UCSD-AML1 (cell line): ENCODE measurements around the gene BAHCC1.

Experiments
- DNase-seq: peaks from one replicate; lab custom pipeline; 2025; ENCODE audit not compliant: unreplicated experiment; lab: John Stamatoyannopoulos, UW

The BAHCC1 gene

DNA sequence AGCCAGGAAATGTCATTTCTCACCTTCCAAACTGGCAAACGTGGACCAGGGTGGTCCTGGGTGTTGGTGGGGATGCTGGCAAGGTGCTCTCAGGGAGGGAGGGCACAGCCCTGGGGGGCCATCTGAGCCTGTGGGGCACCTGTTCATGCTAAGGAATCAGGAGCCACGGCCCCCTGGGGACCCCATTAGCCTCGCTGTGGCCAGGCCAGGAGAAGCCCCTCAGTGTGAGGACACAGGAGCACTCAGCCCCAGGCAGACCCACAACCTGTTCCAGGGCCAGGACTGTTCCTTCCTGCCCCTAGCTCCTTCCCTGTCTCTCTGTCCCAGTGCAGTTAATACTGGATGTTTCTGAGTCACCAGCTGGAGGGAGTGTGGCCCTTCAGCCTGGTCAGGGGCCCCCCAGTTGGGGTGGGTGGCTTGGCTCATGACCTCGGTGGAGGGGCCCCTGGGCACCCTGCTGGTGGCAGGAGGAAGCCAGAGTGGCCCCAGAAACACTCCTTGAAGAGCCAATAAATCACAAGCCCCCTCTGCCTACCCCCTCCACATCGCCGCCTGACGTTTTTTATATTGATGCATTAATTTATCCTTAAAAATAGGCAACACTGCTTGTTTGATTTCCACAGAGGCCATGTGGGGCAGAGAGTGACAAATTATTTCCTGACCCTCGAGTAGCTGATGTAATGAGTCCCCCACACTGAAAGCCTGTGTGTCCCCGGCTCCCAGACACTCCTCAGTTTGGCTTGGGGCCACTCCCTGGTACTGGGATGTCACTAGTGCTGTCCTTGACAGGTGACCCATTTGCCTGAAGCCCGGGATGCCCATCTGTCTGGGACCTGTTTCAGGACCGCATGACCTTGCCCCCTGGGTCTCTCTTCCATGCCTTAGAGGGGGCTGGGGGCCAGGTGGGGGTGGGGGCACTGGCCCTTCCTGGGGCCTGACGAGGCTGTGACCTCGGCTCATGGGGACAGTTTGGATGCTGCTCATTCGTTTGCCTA is 95.0 kb downstream of the BAHCC1 start:
- no peak for DNase-seq

DNA sequence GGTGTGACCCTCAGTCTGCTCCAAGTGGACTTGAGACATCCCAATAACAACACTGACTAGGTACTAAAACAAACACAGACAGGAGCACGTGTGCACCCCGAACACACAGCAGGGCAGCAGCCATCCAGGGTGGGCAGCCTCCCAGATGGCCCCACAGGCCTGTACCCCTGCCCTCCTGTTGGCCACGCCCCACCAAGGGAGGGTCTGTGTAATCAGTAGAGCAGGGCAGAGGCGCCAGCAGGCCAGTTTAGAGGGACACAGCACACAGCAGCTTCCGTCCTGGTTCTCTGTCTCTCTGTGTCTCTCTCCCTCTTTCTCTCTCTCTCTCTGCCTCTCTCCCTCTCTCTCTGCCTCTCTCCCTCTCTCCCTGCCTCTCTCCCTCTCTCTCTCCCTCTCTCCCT is 95.9 kb downstream of the BAHCC1 start:
- no peak for DNase-seq

DNA sequence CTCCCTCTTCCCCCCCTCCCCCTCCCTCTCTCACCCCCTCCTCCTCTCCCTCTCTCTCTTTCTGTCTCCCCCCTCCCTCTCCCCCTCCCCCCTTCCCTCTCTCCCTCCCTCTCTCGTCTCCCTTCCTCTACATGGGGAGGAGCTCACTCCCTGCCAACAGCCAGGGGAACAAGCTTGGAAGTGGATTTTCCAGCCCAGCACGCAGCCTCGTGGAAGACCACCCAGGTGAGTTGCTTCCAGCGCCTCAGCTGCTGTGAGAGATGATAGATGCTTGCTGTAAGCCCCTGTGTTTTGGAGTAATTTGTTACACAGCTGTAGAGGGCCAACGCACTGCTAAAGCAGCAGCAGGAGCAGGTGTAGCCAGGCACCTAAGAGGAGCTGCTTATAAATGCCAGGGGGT is 96.5 kb downstream of the BAHCC1 start:
- no peak for DNase-seq

DNA sequence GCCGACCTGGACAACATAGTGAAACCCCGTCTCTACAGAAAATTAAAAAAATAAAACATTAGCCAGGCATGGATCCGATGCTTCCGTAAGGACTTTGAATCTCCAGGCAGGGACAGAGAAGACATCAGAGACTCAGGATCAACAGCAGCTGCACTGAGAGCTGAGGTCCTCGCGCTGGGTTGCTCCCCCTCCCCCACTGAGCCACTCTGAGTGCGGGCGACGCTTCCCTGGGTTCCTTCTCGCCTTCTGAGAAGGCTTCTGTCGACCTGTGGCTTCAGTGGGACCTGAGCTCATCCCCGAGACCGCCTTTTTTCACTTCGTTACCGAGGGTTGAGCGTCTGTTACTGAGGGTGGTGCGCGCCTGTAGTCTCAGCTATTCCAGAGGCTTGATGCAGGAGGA is 96.9 kb downstream of the BAHCC1 start:
- no peak for DNase-seq

DNA sequence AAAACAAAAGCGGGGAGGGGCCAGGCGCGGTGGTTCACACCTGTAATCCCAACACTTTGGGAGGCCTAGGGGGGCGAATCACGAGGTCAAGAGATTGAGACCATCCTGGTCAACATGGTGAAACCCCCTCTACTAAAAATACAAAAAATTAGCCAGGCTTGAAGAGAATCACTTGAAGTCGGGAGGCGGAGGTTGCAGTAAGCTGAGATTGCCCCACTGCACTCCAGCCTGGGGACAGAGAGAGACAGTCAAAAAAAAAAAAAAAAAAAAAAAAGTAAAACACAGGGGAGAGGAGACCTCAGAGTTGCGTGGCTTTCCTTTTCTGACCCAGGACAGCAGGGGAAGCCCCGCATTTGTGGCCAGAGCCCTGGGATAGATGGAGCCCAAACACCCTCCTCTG is 97.4 kb downstream of the BAHCC1 start:
- DNase-seq, result no peak

DNA sequence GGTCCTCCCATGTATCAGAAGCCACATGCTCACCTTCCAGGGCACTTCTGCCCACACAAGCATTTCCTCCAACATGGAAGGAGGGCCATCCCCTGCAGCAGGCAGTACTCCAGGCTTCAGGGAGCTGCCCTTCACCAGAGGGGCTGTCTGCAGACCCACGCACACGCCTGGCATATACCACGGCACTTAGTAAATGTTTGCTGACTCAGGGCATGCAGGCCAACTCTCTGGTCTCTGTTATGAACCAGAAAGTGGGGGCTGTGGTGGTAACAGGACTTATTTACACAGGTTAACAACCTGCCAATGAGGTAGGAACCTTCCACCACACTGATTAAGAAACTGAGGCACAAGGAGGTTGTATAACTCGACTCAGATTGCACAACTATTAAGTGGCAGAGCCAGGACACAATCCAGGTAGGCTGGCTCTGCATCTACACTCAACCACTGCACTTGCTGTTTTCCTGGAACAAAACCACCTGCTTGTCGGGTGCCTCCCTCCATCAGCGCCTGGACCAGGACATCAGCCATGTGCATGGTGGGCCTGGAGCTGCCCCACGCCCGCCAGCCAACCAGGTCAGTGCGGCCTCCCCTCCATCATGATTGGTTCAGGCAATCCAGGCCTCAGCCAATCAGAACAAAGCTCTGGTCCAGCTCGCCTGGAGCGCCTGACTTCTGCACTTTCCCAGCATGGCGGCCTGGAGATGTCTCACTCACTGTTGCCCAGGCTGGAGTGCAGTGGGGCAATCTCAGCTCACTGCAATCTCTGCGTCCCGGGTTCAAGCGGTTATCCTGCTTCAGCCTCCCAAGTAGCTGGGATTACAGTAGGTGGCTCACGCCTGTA is 98.2 kb downstream of the BAHCC1 start:
- no peak for DNase-seq

DNA sequence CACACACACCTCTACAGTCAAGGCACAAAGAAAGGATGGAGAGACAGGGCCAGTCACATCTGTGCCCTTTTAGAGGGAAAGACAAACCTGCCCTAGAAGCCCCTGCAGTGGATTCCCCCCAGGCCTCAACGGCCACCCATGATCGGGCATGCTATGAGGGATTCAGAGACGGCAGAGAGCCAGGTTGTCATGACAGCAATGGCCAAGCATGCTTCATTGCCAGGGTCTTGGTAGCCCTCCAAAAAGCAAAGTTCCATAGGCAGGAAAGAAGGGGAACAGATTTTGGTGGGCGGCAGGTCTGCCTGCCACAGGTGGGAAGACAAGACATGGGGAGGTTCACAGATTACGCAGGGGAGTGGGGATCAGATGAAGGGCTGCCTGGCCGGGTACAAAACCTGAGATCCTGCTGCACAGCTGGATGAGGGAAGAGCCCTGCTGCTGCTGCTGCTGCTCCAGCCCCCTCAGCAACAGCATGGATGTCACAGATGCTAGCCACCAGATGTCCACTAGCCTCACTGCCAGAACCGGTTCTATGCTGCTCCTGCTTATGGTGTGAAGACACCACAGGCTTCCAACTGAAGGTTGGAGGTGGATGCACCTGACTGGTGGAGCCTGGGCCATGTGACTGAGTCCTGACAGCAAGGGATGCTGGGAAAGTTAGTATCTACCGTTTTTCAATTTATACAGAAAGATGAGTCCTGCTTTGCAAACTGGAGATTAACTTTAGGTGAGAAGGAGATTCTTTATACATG is 99.5 kb downstream of the BAHCC1 start:
- no peak for DNase-seq

DNA sequence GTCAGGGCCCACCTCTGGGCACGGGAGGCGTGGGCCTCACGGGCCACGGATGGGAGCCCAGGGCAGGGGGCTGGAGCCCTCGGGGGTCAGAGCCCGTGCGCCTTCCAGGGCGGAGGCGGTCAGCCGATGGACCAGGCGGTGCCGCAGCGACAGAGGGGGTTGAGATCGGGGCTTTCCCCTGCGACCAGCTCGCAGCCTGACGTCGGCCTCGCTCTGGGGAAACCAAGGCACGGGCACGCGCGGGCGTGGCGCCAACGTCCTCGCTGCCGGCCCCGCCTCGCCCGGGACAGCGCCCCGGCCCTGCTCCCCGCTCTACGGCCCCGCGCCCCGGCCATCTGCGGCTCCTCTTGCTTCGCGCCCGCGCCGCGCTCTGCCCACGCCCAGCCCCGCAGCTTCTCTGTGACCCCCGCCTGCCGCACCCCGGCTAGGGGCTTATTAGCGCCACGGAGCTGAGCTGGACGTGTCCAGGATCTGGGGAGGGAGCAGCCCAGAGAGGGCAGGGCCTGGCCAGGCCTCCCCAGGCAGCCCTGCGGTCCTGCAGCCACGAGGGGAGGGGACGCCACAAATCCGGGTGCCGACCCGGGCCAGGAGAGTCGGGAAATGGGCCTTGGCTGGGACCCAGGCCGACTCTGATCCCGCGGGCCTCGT is 103.8 kb downstream of the BAHCC1 start:
- no peak for DNase-seq

DNA sequence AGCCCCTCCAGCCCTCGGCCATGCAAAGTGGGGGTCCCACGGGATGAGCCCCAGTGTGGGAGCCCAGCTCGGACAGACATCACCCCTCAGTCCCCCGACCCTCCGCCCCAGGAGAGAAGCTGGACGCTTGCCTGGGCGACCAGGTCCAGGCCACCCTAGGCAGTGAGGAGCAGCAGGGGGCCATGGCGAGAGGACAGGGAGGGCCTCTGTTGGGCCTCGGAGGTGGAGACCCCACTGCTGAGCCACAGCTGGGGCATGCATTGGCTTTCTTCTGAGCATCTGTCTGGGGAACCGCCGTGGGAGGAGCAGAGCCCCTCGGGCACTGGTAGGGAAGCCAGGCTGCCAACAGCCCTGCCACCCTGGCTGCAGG is 104.3 kb downstream of the BAHCC1 start:
- no peak for DNase-seq

DNA sequence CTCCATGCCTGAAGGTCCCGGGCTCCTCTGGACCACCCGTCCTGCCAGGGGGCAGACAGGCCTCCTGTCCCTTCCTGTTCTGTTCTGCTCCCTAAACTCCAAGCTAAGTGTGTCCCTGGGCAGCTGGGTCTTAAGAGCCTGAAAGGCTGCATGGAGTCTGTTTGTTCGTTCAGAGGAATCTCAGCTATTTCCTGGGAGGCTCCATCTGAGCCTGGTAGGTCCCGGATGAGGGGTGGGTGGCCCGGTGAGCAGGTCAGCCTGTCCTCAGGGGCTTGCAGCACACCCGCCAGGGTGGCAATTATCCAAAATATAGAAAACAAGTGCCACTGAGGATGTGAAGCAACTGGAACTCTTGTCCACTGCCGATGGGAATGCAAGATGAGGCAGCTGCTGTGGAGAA is 104.8 kb downstream of the BAHCC1 start:
- no peak for DNase-seq

DNA sequence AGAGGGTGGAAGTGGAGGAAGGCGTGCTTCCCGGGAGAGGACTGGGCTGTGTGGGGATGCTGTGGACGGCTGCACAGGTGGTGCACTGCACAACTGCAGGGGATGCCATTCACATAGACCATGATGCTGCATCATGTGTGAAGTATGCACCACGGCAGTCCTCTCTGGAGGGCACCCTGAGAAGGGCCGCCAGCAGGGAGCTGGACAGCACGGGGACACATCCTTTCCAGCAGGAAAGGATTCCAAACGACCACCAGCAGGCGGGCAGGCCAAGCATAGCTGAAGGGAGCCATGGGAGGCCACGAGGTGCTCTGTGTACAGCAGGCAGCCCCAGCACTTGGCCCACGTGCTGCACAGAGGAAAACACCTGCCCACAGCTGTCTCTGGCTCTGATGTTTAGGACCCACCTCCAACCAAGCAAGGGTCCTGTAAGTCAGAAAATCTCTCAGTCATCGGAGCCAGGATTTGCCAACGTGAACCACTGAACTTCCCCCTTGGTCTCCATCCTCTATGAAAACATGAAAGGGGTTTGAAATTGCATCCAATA is 107.3 kb downstream of the BAHCC1 start:
- DNase-seq, result no peak

DNA sequence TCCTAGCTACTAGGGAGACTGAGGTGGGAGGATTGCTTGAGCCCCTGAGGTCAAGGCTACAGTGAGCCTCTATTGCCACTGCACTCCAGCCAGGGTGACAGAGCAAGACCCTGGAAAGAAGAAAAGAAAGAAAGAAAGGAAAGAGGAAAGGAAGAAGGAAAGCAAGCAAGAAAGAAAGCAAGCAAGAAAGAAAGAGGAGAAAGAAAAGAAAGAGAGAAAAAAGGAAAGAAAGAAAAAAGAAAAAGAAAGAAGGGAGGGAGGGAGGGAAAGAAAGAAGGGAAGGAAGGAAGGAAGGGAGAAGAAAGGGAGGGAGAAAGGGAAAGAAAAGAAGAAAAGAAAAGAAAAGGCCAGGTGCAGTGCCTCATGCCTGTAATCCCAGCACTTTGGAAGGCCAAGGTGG is 108.4 kb downstream of the BAHCC1 start:
- DNase-seq, result no peak

DNA sequence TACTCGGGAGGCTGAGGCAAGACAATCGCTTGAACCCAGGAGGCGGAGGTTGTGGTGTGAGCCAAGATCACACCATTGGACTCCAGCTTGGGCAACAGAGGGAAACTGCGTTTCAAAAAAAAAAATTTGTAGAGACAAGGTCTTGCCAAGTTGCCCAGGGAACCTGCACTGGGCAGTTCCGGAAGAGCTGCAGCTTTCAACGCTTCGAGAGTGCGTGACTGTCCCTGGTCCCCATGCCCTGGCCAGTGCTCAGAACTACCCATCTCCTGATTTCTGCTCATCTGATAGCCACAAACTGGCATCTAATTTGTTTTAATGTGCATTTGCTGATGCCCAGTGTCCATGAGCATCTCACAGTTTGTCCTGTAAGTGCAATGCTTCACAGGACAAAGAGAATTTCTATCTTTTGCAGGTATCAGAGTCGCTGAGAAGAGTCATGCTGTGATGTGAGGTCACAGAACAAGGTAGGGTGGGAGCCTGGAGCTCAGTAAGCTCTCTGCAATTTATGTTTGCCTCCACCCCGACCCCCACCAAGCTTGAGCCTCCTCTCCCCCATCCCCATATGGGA is 113.5 kb downstream of the BAHCC1 start:
- DNase-seq, result no peak

DNA sequence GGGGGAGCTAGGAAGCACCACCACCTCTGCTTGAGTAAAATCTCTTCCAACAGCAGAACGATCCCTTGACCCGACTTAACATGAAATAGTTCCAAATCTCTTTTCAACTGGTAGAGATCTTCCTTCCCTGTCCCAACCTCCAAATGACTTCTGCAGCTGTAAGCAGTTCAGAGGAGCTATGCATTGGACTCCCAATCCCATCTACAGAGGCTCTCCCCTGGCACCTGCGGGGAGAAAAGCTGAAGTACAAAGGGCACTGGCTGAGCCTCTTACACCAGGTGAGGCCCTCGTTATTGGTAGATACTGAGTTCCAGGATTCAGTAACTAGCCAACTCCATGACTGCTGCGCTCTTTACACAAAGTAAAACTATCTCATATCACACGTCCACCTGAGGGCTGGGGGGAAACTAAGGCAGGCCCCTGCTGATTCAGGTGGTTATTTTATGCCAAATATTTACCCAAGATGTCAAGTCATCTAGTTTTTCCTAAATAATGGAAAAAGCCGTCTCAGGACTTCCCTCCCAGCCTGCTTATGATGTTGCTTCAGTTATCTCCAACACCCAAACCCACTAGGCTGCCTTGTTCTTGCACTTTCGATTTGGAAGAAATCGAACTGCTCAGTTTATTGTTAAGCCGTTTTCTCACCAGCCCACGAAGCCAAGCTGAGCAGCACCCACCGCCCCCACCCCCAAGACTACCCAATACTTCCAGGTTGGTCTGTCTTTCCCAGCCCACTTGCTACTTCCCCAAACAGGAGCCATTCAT is 114.1 kb downstream of the BAHCC1 start:
- DNase-seq, result no peak

DNA sequence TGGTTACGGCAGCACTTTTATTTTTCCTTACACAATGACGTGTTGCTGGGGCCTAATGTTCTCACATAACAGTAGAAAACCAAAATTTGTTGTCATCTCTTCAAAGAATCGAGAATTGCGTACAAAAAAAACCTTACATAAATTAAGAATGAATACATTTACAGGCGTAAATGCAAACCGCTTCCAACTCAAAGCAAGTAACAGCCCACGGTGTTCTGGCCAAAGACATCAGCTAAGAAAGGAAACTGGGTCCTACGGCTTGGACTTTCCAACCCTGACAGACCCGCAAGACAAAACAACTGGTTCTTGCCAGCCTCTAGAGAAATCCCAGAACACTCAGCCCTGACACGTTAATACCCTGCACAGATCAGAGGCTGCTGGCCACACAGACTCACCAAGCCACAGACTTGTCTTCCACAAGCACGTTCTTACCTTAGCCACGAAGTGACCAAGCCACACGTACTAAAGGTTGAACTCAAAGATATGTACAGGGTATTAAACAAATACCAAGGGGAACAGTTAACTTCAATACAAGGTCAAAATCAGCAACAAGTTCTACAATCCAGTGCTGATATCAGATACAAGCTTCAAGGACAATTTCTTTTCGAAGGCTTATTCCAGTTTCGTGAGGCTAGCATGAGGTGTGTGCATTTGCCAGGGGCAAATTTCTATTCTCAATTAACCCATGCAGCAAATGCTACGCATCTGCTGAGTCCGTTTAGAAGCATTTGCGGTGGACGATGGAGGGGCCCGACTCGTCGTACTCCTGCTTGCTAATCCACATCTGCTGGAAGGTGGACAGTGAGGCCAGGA is 114.9 kb downstream of the BAHCC1 start:
- DNase-seq, result no peak

DNA sequence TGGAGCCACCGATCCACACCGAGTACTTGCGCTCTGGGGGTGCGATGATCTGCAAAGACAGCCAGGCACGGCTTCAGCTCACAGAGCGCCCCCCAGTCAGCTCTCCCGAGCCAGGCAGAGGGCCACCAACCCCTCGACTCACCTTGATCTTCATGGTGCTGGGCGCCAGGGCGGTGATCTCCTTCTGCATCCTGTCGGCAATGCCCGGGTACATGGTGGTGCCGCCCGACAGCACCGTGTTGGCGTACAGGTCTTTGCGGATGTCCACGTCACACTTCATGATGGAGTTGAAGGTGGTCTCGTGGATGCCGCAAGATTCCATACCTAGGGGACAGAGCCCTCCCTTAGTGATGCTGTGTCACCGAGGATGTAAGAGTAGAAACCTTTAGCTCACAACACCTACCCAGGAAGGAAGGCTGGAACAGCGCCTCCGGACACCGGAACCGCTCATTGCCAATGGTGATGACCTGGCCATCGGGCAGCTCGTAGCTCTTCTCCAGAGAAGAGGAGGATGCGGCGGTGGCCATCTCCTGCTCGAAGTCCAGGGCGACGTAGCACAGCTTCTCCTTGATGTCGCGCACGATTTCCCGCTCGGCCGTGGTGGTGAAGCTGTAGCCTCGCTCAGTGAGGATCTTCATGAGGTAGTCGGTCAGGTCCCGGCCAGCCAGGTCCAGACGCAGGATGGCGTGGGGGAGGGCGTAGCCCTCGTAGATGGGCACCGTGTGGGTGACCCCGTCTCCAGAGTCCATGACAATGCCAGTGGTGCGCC is 115.7 kb downstream of the BAHCC1 start:
- no peak for DNase-seq

DNA sequence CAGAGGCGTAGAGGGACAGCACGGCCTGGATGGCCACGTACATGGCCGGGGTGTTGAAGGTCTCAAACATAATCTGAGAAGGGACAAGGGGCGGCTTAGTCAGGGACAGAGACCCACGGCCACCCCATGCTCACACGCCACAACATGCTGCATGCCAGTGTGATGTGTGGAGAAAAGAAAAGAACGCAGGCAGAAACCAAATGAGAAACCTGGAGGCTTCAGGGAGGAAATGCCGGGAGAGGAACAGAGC is 116.2 kb downstream of the BAHCC1 start:
- DNase-seq, result no peak
